Kidney (tissue), 14 donors: ENCODE results near the gene LCN10. TPM values are rescaled to one million over a fixed set of nuclear protein-coding genes. Genes with fewer than 3 reads are reported as not detected.

ENCODE experiments used
- DNase-seq, 5 donors: peaks; one replicate each; pipeline ENCODE4 v3.0.0-alpha.2; 2013 to 2020
- FAIRE-seq: peaks from 2 replicates; lab custom pipeline; 2012; peaks lifted over from hg19 to GRCh38; lab: Jason Lieb, UNC
- H3K27ac ChIP-seq, 2 donors: one replicate each; pipeline ENCODE4 v1.7.0; 2013; ENCODE audit warnings: low read depth in 2 of 2, low read length in 2 of 2, inconsistent platforms in 1 of 2
- H3K27me3 ChIP-seq: one replicate; pipeline ENCODE4 v1.7.1; 2013; ENCODE audit warnings: low read length, inconsistent platforms; ENCODE audit not compliant: control insufficient read depth, insufficient read depth
- H3K36me3 ChIP-seq, 3 donors: one replicate each; pipeline versions ENCODE4 v1.7.0 to v1.7.1; 2013; ENCODE audit warnings: low read length in 3 of 3, control low read depth in 1 of 3, inconsistent platforms in 1 of 3; ENCODE audit not compliant: insufficient read depth in 3 of 3, control insufficient read depth in 2 of 3
- H3K4me1 ChIP-seq, 3 donors: one replicate each; pipeline versions ENCODE4 v1.7.0 to v1.7.1; 2013; ENCODE audit warnings: low read length in 3 of 3, inconsistent platforms in 1 of 3, low read depth in 1 of 3; ENCODE audit not compliant: control insufficient read depth in 2 of 3, insufficient read depth in 2 of 3
- H3K4me3 ChIP-seq, 3 donors: one replicate each; pipeline versions ENCODE4 v1.7.0 to v1.8.1; 2013; ENCODE audit warnings: low read length in 3 of 3, control low read depth in 1 of 3, inconsistent platforms in 1 of 3
- H3K9ac ChIP-seq, 3 donors: one replicate each; pipeline versions ENCODE4 v1.7.0 to v1.7.1; 2013; ENCODE audit warnings: low read length in 3 of 3, control low read depth in 1 of 3, inconsistent platforms in 1 of 3
- H3K9me3 ChIP-seq, 3 donors: one replicate each; pipeline versions ENCODE4 v1.7.0 to v1.7.1; 2013; ENCODE audit warnings: low read length in 3 of 3, control low read depth in 1 of 3, inconsistent platforms in 1 of 3; ENCODE audit not compliant: control insufficient read depth in 2 of 3, insufficient read depth in 1 of 3
- CTCF ChIP-seq: IDR thresholded peaks from 3 replicates; pipeline ENCODE4 v1.5.1; 2012; ENCODE audit warnings: mild to moderate bottlenecking, moderate library complexity, borderline replicate concordance; ENCODE audit not compliant: insufficient read depth; ENCODE audit errors: extremely low read depth
- intact Hi-C: fragments of 100-400 bp; cut with DNase I; formaldehyde crosslinking; loops from one replicate; pipeline ENCODE4 v1.11.1; 2022
- polyA plus RNA-seq: library from polyadenylated mRNA; stranded (reverse); fragments of 350-450 nt; fragmentation: Illumina TruSeq; extraction: RNeasy Lipid Tissue Mini Kit (QIAGEN cat#74804); gene quantifications from one replicate; pipeline ENCODE4 v1.2.3, GENCODE V29; 2014; ENCODE audit warnings: low read depth, low replicate concordance; ENCODE audit not compliant: insufficient read depth
- total RNA-seq: library from RNA; stranded (reverse); fragmentation: NEBNext Ultra II Directional; extraction: Animal tissue kit (Norgen Biotek cat#: 25700); gene quantifications from one replicate; pipeline ENCODE4 v1.2.1, GENCODE V29; 2021
- donor health status: control.
- donor health status: control.
- donor health status: control.
- donor health status: control.
- donor health status: control.
- donor health status: DM: yes; HTN: yes; CAD: no.
- donor health status: Normal renal cell carcinoma (clear cell type).

Gene LCN10
- total and polyA plus RNA-seq, 2 donors from 2014 or later, result 3.9 to 8.4 TPM

DNA sequence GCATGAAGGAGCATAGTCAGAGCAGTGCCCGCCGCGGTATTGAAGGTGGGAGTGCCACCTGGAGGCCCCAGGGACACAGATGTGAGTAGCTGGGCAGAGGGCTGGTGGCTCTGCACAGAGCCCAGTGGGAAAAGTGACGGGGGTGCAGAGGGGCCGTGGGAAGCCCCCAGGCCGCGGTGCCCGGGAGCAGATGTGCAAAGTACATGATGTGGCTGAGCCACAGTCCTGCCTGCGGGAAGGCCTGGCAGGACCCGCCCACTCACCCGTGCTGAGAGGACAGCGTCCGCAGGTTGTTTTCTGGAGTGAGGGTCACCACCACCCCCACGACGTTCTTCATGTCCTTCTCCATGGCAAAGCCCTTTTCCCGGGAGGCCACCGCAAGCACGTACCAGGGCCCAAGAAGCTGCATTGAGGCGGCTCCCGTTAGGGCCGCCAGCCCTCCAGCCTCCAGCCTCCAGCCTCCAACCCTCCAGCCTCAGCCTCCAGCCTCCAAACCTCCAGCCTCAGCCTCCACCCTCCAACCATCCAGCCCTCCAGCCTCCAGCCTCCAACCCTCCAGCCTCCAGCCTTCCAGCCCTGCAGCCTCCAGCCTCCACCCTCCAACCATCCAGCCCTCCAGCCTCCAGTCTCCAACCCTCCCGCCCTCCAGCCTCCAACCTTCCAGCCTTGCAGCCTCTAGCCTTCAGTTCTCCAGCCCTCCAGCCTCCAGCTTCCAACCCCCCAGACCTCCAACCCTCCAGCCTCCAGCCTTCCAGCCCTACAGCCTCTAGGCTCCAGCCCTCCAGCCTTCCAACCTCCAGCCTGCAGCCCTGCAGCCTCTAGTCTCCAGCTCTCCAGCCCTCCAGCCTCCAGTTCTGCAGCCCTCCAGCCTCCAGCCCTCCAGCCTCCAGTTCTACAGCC is 4.7 kb upstream of the LCN10 start:
- no peak for DNase-seq
- peaks cover 0 to 11% (median 0%) of the 10 kb centered on the region in 3 donors for H3K9me3 ChIP-seq
- no peaks in the 10 kb centered on the region for H3K36me3 ChIP-seq
- no peaks in the 10 kb centered on the region for H3K27me3 ChIP-seq
- no peak overlapping the region for H3K27ac ChIP-seq
- intact Hi-C loops, result no loop called here
- H3K4me3 ChIP-seq, result no peak overlapping the region
- TF ChIP-seq CTCF, result no peak
- FAIRE-seq, result no peak
- H3K4me1 ChIP-seq, result peaks cover 0 to 2% (median 0%) of the 10 kb centered on the region in 3 donors
- H3K9ac ChIP-seq, result no peak overlapping the region

- no peak overlapping the region for H3K4me3 ChIP-seq
- peaks cover 0 to 7% (median 0%) of the 10 kb centered on the region in 3 donors for H3K4me1 ChIP-seq
- TF ChIP-seq CTCF, result no peak
- no peak overlapping the region for H3K27ac ChIP-seq
- FAIRE-seq (no peak), DNase-seq (peak in 1 of 5 donors; percentile 81)
- H3K27me3 ChIP-seq, result no peaks in the 10 kb centered on the region
- H3K9ac ChIP-seq, result no peak overlapping the region
- H3K36me3 ChIP-seq, result no peaks in the 10 kb centered on the region
- H3K9me3 ChIP-seq, result peaks cover 0 to 6% (median 0%) of the 10 kb centered on the region in 3 donors
- intact Hi-C loops, result no loop called here
Measured at GRCh38 chr9:136746621-136747020, 3.9 kb upstream of the LCN10 start.

DNA sequence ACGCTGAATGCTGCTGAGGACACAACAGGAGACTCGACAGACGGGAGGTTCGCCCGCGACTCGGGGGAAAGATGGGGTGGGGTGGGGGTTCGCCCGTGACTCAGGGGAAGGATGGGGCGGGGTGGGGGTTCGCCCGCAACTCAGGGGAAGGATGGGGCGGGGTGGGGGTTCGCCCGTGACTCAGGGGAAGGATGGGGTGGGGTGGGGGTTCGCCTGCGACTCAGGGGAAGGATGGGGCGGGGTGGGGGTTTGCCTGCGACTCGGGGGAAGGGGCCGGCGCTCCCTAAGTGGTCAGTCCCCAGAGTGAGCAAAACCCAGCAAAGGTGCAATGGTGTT is 3.4 kb upstream of the LCN10 start:
- Histone ChIP-seq H3K27ac (no peak overlapping the region), H3K9ac (no peak overlapping the region), H3K9me3 (peaks cover 0 to under 1% (median 0%) of the 10 kb centered on the region in 3 donors), H3K4me3 (no peak overlapping the region), H3K27me3 (no peaks in the 10 kb centered on the region), H3K4me1 (peaks cover 0 to 11% (median 4%) of the 10 kb centered on the region in 3 donors), H3K36me3 (no peaks in the 10 kb centered on the region)
- DNase-seq (no peak), FAIRE-seq (no peak)
- no peak for TF ChIP-seq CTCF
- intact Hi-C loops, result no loop called here
